OCI-LY1 (cell line): ENCODE results near the gene TXNRD3.

Source experiments
- H2AFZ ChIP-seq: fragments of 200-600 bp; sonication (generic), shearing (Covaris generic); 2 replicates; pipeline ENCODE4 v1.6.0; 2014; ENCODE audit warnings: antibody characterized with exemption, mild to moderate bottlenecking, low read length
- H3F3A ChIP-seq: fragments of 200-600 bp; sonication (generic), shearing (Covaris generic); 2 replicates; pipeline ENCODE4 v1.6.0; 2014; ENCODE audit warnings: mild to moderate bottlenecking, antibody characterized with exemption, low read length, moderate library complexity; ENCODE audit not compliant: insufficient read depth
- H3K27ac ChIP-seq: fragments of 200-600 bp; sonication (generic); 2 replicates; pipeline ENCODE4 v1.5.1; 2014; ENCODE audit warnings: low read length, mixed run types, mild to moderate bottlenecking, low read depth; ENCODE audit not compliant: poor library complexity, severe bottlenecking
- H3K27me3 ChIP-seq: fragments of 200-600 bp; sonication (generic); 2 replicates; pipeline ENCODE4 v1.6.0; 2014; ENCODE audit warnings: antibody characterized with exemption, mild to moderate bottlenecking, low read length, moderate library complexity; ENCODE audit not compliant: insufficient read depth
- H3K36me3 ChIP-seq: fragments of 200-600 bp; sonication (generic); 2 replicates; pipeline ENCODE4 v1.6.1; 2014; ENCODE audit warnings: mild to moderate bottlenecking, antibody characterized with exemption, low read length, moderate library complexity, mixed read lengths; ENCODE audit not compliant: insufficient read depth
- H3K4me1 ChIP-seq: fragments of 200-600 bp; sonication (generic); 2 replicates; pipeline ENCODE4 v1.5.1; 2014; ENCODE audit warnings: mild to moderate bottlenecking, low read length, moderate library complexity; ENCODE audit not compliant: insufficient read depth, severe bottlenecking
- H3K4me2 ChIP-seq: fragments of 200-600 bp; sonication (generic), shearing (Covaris generic); 2 replicates; pipeline ENCODE4 v1.6.1; 2014; ENCODE audit warnings: low read length
- H3K4me3 ChIP-seq: fragments of 200-600 bp; sonication (generic); 2 replicates; pipeline ENCODE4 v1.5.1; 2014; ENCODE audit warnings: low read length, low read depth, mild to moderate bottlenecking, mixed read lengths; ENCODE audit not compliant: poor library complexity, severe bottlenecking
- H3K79me2 ChIP-seq: fragments of 200-600 bp; shearing (Covaris generic); 2 replicates; pipeline ENCODE4 v1.6.1; 2016; ENCODE audit warnings: mixed run types, low read length, mixed read lengths; ENCODE audit not compliant: insufficient read depth
- H3K9ac ChIP-seq: fragments of 200-600 bp; sonication (generic), shearing (Covaris generic); 2 replicates; pipeline ENCODE4 v1.6.1; 2014; ENCODE audit warnings: mild to moderate bottlenecking, low read length, mixed read lengths
- H3K9me2 ChIP-seq: fragments of 200-600 bp; sonication (generic), shearing (Covaris generic); 2 replicates; pipeline ENCODE4 v1.6.1; 2014; ENCODE audit warnings: low read depth, mild to moderate bottlenecking, low read length, mixed read lengths
- H3K9me3 ChIP-seq: fragments of 200-600 bp; shearing (Covaris generic); 2 replicates; pipeline ENCODE4 v1.6.1; 2014; ENCODE audit warnings: low read length, mixed read lengths
- H4K20me1 ChIP-seq: fragments of 200-600 bp; sonication (generic), shearing (Covaris generic); 2 replicates; pipeline ENCODE4 v1.6.0; 2016; ENCODE audit warnings: mild to moderate bottlenecking, low read length; ENCODE audit not compliant: insufficient read depth
- EZH2 ChIP-seq: fragments of 200-600 bp; sonication (generic), shearing (Covaris generic); IDR thresholded peaks from 2 replicates; pipeline ENCODE4 v1.8.0; 2017; ENCODE audit warnings: borderline replicate concordance, mixed run types, mild to moderate bottlenecking, antibody characterized with exemption, low read length, moderate library complexity, mixed read lengths
- TF ChIP-seq, protein P1 (sequence below): fragments of 200-600 bp; sonication (generic), shearing (Covaris generic); IDR thresholded peaks from 2 replicates; pipeline ENCODE4 v1.5.1; 2017; ENCODE audit warnings: mild to moderate bottlenecking, antibody characterized with exemption, low read length, moderate library complexity, mixed read lengths

TXNRD3 gene

DNA sequence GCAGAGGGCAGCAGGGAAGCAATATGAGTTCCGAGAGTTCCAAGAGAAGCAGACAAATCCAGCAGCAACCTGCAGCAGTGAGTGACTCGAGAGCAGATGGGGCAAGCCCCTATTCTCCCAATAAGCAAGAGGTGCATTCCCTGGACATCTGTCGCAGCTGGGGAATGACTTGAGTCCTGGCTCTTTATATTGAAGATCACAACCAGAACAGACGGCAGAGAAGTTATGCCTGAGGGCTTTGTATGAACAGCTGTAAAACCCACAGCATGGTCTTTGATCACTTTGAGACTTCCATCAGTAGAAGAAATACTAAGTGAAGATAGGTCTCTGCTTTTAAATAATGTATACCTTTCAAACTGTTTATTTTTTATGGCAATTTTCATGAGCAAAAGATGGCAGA is 72.6 kb downstream of the TXNRD3 start:
- Histone ChIP-seq H3K27ac (no peak overlapping the region), H3F3A (no peaks in the 10 kb centered on the region), H3K4me2 (no peak overlapping the region), H3K4me1 (no peaks in the 10 kb centered on the region), H3K9me3 (no peaks in the 10 kb centered on the region), H3K36me3 (no peaks in the 10 kb centered on the region), H3K4me3 (no peak overlapping the region), H3K9me2 (no peaks in the 10 kb centered on the region), H3K27me3 (no peaks in the 10 kb centered on the region), H4K20me1 (no peaks in the 10 kb centered on the region), H2AFZ (no peak overlapping the region), H3K79me2 (no peaks in the 10 kb centered on the region), H3K9ac (no peak overlapping the region)
- TF ChIP-seq, protein P1, sequence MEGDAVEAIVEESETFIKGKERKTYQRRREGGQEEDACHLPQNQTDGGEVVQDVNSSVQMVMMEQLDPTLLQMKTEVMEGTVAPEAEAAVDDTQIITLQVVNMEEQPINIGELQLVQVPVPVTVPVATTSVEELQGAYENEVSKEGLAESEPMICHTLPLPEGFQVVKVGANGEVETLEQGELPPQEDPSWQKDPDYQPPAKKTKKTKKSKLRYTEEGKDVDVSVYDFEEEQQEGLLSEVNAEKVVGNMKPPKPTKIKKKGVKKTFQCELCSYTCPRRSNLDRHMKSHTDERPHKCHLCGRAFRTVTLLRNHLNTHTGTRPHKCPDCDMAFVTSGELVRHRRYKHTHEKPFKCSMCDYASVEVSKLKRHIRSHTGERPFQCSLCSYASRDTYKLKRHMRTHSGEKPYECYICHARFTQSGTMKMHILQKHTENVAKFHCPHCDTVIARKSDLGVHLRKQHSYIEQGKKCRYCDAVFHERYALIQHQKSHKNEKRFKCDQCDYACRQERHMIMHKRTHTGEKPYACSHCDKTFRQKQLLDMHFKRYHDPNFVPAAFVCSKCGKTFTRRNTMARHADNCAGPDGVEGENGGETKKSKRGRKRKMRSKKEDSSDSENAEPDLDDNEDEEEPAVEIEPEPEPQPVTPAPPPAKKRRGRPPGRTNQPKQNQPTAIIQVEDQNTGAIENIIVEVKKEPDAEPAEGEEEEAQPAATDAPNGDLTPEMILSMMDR, result no peak
- TF ChIP-seq EZH2, result no peak

DNA sequence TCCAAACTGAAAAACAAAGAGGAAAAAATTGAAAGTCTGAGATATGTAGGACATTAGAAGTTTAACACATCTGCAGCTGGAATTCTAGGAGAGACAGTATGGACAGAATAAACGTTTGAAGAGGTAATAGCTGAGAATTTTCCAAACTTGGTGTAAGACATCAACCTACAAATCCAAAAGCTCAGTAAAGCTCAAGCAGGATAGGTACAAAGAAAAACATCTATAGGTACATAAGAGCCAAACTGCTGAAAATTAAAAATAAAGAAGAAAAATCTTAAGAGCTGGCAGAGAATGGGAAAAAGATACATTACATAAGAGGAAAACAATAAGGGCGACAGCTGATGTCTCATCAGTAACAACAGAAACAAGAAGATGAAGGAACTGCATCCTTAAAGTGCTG is 73.4 kb downstream of the TXNRD3 start:
- TF ChIP-seq, protein P1, result no peak
- no peak for TF ChIP-seq EZH2
- Histone ChIP-seq H3K4me1 (no peaks in the 10 kb centered on the region), H3K36me3 (no peaks in the 10 kb centered on the region), H3K4me2 (no peak overlapping the region), H3K9me2 (no peaks in the 10 kb centered on the region), H3K9ac (no peak overlapping the region), H3K27ac (no peak overlapping the region), H2AFZ (no peak overlapping the region), H4K20me1 (no peaks in the 10 kb centered on the region), H3K79me2 (no peaks in the 10 kb centered on the region), H3F3A (no peaks in the 10 kb centered on the region), H3K4me3 (no peak overlapping the region), H3K9me3 (no peaks in the 10 kb centered on the region), H3K27me3 (no peaks in the 10 kb centered on the region)

DNA sequence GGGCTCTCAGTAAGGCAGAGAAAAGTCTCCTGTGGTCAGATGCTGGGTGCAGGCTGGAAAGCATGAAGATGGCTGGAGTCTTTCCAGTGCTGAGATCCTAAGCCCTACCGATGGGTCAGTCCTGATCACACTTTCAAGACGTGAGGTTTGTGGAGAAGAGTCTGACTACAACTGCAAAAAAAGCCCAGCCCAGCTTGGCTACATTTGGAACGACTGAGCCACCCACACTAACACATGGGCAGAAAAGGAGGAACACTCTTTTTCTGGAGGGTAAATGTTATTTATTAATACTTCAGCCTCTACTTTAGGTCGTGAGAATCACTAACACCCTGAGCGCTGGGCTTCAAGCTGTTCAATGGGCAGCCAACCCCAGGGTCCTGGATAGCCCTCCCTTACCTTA is 74.2 kb downstream of the TXNRD3 start:
- Histone ChIP-seq H3K27ac (no peak overlapping the region), H4K20me1 (no peaks in the 10 kb centered on the region), H2AFZ (no peak overlapping the region), H3K4me2 (no peak overlapping the region), H3K9ac (no peak overlapping the region), H3K79me2 (no peaks in the 10 kb centered on the region), H3K9me3 (no peaks in the 10 kb centered on the region), H3K36me3 (no peaks in the 10 kb centered on the region), H3K9me2 (no peaks in the 10 kb centered on the region), H3F3A (no peaks in the 10 kb centered on the region), H3K4me1 (no peaks in the 10 kb centered on the region), H3K4me3 (no peak overlapping the region), H3K27me3 (no peaks in the 10 kb centered on the region)
- TF ChIP-seq, protein P1, result no peak
- no peak for TF ChIP-seq EZH2
